Left lung (tissue), 10 donors: ENCODE data around the gene LAPTM5. TPM values are rescaled to one million over a fixed set of nuclear protein-coding genes. Genes with fewer than 3 reads are reported as not detected.
"Not testable (repeated sequence)": the region's sequence is repeated elsewhere in the genome, so short reads cannot be mapped to it uniquely, and the experiment has no call there.

Experiments
- ATAC-seq: fragments of 200-7000 bp; cut with Tn5 transposase; one replicate; pipeline ENCODE4 v1.9.1; 2020; ENCODE audit warnings: moderate library complexity
- DNase-seq, 4 donors: peaks; one replicate each; pipeline ENCODE4 v3.0.0-alpha.2; 2013 to 2020
- H3K27ac ChIP-seq, 2 donors: fragments of 200-600 bp; sonication (generic) in 1 of 2; one replicate each; pipeline versions ENCODE4 v1.5.0 to v1.8.0; 2020 to 2021
- H3K27me3 ChIP-seq, 2 donors: fragments of 200-600 bp; sonication (generic) in 1 of 2; one replicate each; pipeline versions ENCODE4 v1.5.0 to v1.8.0; 2020 to 2021
- H3K36me3 ChIP-seq, 2 donors: fragments of 200-600 bp; sonication (generic) in 1 of 2; one replicate each; pipeline versions ENCODE4 v1.5.0 to v1.8.0; 2020 to 2021
- H3K4me1 ChIP-seq, 2 donors: fragments of 200-600 bp; one replicate each; pipeline ENCODE4 v1.8.0; 2021
- H3K4me3 ChIP-seq, 2 donors: fragments of 200-600 bp; sonication (generic) in 1 of 2; one replicate each; pipeline versions ENCODE4 v1.5.0 to v1.8.0; 2020 to 2021; ENCODE audit warnings: mild to moderate bottlenecking in 1 of 2
- H3K9me3 ChIP-seq, 2 donors: fragments of 200-600 bp; sonication (generic) in 1 of 2; one replicate each; pipeline versions ENCODE4 v1.5.0 to v1.8.0; 2020 to 2021
- intact Hi-C, 2 donors: fragments of 100-400 bp; cut with DNase I; formaldehyde crosslinking; loops; one replicate each; pipeline versions ENCODE4 v1.11.2 to v1.14.2; 2022
- polyA plus RNA-seq, 6 donors: library from polyadenylated mRNA; unstranded; fragments of 120-200 nt; gene quantifications; one replicate each; pipeline ENCODE4 v1.2.1, GENCODE V29; 2013; ENCODE audit not compliant: insufficient read length in 6 of 6
- total RNA-seq, 2 donors: library from RNA; stranded (reverse); fragmentation: NEBNext Ultra II Directional; extraction: Animal tissue kit (Norgen Biotek cat#: 25700); gene quantifications; one replicate each; pipeline ENCODE4 v1.2.1, GENCODE V29; 2021
- TF ChIP-seq, protein P1 (sequence below), 2 donors: fragments of 200-600 bp; sonication (generic) in 1 of 2; IDR thresholded peaks; one replicate each; pipeline versions ENCODE4 v1.5.0 to v1.8.0; 2021; ENCODE audit warnings: antibody characterized with exemption in 2 of 2
- donor health status: DM: no; HTN: yes; CAD: no.
- donor health status: DM: no; HTN: no; CAD: no.

Gene LAPTM5
- total and polyA plus RNA-seq, 8 donors: 23.0 to 513 (median 29.5) TPM

- intact Hi-C loops: loop anchor here in 1 of 2 donors (10.0 kb wide), 1 partner anchor 46 kb away; the partner anchor contains the start of gene MATN1
- no peaks in the 10 kb centered on the region for H3K36me3 ChIP-seq
- no peak overlapping the region for H3K27ac ChIP-seq
- no peak overlapping the region for H3K4me3 ChIP-seq
- H3K27me3 ChIP-seq: no peaks in the 10 kb centered on the region
- no peaks in the 10 kb centered on the region for H3K4me1 ChIP-seq
- DNase-seq: no peak
- ATAC-seq: no peak
- no peaks in the 10 kb centered on the region for H3K9me3 ChIP-seq
- TF ChIP-seq, protein P1, sequence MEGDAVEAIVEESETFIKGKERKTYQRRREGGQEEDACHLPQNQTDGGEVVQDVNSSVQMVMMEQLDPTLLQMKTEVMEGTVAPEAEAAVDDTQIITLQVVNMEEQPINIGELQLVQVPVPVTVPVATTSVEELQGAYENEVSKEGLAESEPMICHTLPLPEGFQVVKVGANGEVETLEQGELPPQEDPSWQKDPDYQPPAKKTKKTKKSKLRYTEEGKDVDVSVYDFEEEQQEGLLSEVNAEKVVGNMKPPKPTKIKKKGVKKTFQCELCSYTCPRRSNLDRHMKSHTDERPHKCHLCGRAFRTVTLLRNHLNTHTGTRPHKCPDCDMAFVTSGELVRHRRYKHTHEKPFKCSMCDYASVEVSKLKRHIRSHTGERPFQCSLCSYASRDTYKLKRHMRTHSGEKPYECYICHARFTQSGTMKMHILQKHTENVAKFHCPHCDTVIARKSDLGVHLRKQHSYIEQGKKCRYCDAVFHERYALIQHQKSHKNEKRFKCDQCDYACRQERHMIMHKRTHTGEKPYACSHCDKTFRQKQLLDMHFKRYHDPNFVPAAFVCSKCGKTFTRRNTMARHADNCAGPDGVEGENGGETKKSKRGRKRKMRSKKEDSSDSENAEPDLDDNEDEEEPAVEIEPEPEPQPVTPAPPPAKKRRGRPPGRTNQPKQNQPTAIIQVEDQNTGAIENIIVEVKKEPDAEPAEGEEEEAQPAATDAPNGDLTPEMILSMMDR (IDR thresholded peaks at IDR 0.05): no peak
These were observed 13.4 kb upstream of the LAPTM5 start for GRCh38 chr1:30771005-30771404.

GRCh38 chr1:30770150-30770549, 12.6 kb upstream of the LAPTM5 start:
- no peaks in the 10 kb centered on the region for H3K27me3 ChIP-seq
- ATAC-seq (no peak), DNase-seq (no peak)
- H3K9me3 ChIP-seq: no peaks in the 10 kb centered on the region
- TF ChIP-seq, protein P1 (IDR thresholded peaks at IDR 0.05): no peak
- no peak overlapping the region for H3K4me3 ChIP-seq
- no peaks in the 10 kb centered on the region for H3K36me3 ChIP-seq
- H3K27ac ChIP-seq: no peak overlapping the region
- intact Hi-C loops: loop anchor here in 1 of 2 donors (10.0 kb wide), 1 partner anchor 45 kb away; the partner anchor contains the start of gene MATN1
- no peaks in the 10 kb centered on the region for H3K4me1 ChIP-seq

DNA sequence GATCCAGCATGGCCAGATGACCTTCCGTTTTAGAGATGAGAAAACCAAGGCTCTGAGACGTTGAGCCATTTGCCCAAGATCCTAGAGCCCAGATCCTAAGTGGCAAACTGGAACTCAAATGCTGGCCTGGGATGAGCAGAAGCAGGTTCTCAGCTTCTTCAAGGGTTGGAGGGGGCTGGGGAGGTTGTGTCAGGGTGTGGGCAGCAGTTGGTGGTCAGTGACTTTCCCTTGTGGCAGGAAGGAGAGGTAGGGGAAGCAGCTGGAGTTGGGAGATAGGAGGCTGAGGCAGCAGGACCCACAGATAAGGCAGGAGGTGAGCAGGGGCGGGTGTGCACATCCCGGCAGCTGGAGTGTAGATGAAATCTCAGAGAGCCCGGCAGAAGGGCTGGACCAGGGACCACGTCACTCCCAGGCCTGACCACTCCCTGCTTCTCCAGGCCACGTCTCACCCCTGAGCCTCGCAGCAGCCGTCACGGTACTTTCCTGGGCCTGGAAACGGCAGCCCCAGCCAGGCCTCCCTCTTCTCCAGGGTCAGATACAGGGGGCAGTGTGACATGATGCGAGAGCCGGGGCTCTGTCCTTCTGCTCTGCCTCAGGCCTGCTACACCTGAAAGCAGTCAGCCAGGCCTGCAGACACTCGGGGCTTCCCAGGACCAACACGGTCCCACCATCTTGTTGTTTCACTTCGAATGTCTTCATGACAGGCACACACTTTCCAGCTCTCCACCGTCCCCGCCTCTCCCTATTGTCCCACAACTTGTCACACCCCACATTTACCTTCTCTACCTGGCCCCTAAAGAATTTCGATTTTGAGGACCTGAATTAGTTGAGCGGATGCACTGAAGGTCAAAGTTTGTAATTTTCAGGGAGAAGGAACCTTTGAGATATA, 11.5 kb upstream of the LAPTM5 start:
- intact Hi-C loops: no loop called here

DNA sequence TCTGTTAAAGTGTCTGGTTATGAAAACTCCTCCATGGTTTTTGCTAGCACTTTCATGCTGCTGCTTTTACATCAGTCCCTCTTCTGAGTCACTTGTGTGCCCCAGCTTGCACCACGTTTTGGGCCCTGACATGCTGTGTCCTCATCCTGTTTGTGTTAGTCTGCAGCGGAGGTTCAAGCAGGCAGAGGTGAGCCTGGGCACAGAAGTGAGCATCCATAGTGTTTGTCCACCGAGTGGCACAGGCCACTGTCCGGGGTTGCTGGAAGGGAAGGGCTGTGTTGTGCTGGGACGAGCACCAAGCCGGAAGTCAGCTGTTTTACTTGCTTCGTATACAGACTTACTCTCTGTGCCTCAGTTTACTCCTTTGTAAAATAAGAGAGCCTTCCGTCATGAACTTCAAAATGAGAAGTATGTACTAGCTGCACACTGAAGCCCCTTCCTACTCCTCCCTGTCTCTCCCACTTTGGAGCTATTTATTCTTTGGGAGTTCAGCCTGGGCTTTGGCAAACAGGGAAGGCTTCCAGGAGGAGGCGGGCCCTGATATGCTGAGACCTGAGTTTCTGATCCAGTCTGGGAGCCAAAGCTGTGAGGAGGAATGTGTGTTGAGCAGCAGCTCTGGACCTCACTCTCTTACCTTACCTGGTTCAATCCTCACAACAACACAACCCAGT, 10.7 kb upstream of the LAPTM5 start:
- Histone ChIP-seq H3K27ac (no peak overlapping the region), H3K27me3 (no peaks in the 10 kb centered on the region), H3K36me3 (no peaks in the 10 kb centered on the region), H3K9me3 (no peaks in the 10 kb centered on the region), H3K4me1 (no peaks in the 10 kb centered on the region), H3K4me3 (no peak overlapping the region)
- TF ChIP-seq, protein P1 (IDR thresholded peaks at IDR 0.05): no peak
- no peak for DNase-seq
- no peak for ATAC-seq
- intact Hi-C loops: no loop called here

More for the DNA sequence above, 11.5 kb upstream of the LAPTM5 start:
- Histone ChIP-seq H3K27ac (no peak overlapping the region), H3K4me3 (no peak overlapping the region), H3K27me3 (no peaks in the 10 kb centered on the region), H3K9me3 (no peaks in the 10 kb centered on the region), H3K36me3 (no peaks in the 10 kb centered on the region), H3K4me1 (no peaks in the 10 kb centered on the region)
- DNase-seq (no peak), ATAC-seq (peak; percentile 39)
- TF ChIP-seq, protein P1 (IDR thresholded peaks at IDR 0.05): no peak

GRCh38 chr1:30766948-30767347, 9.4 kb upstream of the LAPTM5 start:
- H3K27ac ChIP-seq, H3K4me3 ChIP-seq, intact Hi-C loops, DNase-seq, ATAC-seq, H3K27me3 ChIP-seq, H3K4me1 ChIP-seq, H3K9me3 ChIP-seq, H3K36me3 ChIP-seq: not testable (repeated sequence)
